ENCODE results near the gene ZNF324B. TPM values are rescaled to one million over a fixed set of nuclear protein-coding genes. Genes with fewer than 3 reads are reported as not detected.

The ZNF324B gene
- total and polyA plus RNA-seq, 2 of the 8 experiments (the other 6 are each of a cell fraction or from before 2014, with no cell fraction given), result 2.9 to 6.0 TPM

DNA sequence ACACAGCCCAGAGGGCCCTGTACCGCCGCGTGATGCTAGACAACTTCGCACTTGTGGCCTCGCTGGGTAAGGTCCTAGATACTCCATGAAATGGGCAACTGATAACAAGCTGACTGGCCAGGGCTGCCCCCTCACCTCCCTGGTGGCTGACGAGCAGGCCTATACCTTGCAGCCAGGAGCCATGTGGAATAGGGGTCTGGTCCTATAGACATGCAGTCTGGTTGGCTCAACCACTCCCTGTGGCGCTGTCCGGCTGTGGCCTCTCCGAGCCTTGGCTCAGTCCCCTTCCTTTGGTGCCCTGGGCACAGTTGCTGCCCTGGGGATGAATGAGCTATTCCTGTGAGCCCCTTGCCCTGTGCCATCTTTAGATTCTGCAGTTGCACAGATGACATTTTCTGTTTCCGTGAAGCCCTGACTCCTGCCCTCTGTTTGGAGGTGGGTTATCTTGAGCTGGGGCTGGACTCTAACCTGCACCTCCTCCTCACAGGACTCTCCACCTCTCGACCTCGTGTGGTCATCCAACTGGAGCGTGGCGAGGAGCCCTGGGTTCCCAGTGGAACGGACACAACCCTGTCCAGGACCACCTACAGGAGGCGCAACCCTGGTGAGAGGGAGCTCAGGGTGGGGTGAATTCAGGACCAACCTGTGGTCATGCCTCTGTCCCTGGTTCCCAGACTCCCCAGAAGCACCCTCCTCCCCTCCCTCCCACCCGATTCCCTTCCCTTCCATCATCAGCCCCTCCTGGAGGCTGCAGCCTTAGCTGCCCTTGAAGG lies 18.0 kb downstream of the ZNF324B start:
- Histone ChIP-seq H3K27me3 (replicated peaks in 1 of 4; ENCODE audit: control insufficient read depth in 3 of 4, extremely low read depth in 1 of 4, insufficient read depth in 3 of 4, low read length in 3 of 4) (no peaks in the 10 kb centered on the region; a peak in 1 of 7 replicates), H2BK20ac (ENCODE audit: low read length) (no peak overlapping the region), H3K79me1 (ENCODE audit: low read depth, low read length) (peaks cover 6% of the 10 kb centered on the region; the same call in 1 of the 2 replicates), H3K4me3 (ENCODE audit: extremely low read depth in 1 of 4, insufficient read depth in 2 of 4, low read depth in 3 of 4, low read length in 4 of 4) (no peak overlapping the region), H3K14ac (ENCODE audit: insufficient read length) (no peak overlapping the region), H3K4ac (replicated peaks; ENCODE audit: insufficient read length, low read depth, low read length) (no peak overlapping the region), H3K4me2 (ENCODE audit: insufficient read depth in 1 of 2, low read depth in 2 of 2, low read length in 2 of 2) (no peak overlapping the region; a peak in 1 of 4 replicates), H3K56ac (replicated peaks; ENCODE audit: insufficient read length, low read depth, low read length) (no peak overlapping the region), H4K8ac (ENCODE audit: extremely low read depth, insufficient read depth, low read length) (no peak overlapping the region), H2BK12ac (ENCODE audit: low read depth, low read length) (no peak overlapping the region), H3K23ac (ENCODE audit: insufficient read length) (no peak overlapping the region), H3K36me3 (ENCODE audit: control insufficient read depth in 2 of 4, insufficient read depth in 4 of 4, low read length in 3 of 4) (peaks cover 2 to 7% (median 4%) of the 10 kb centered on the region in 4 experiments; a peak in 5 of 8 replicates), H3K18ac (ENCODE audit: extremely low read depth, low read length) (no peak overlapping the region), H3K9me3 (ENCODE audit: insufficient read depth in 2 of 2, low read depth in 1 of 2, low read length in 1 of 2) (no peaks in the 10 kb centered on the region), H3K9ac (replicated peaks in 1 of 4; ENCODE audit: extremely low read depth in 1 of 4, low read depth in 3 of 4, low read length in 3 of 4) (no peak overlapping the region; a peak in 1 of 7 replicates), H2AK5ac (ENCODE audit: low read depth, low read length) (no peak overlapping the region), H4K91ac (replicated peaks; ENCODE audit: insufficient read length, low read length) (no peak overlapping the region), H3K27ac (ENCODE audit: low read depth, low read length) (no peak overlapping the region), H2AFZ (ENCODE audit: low read length) (no peak overlapping the region), H2BK5ac (ENCODE audit: low read depth, low read length) (no peak overlapping the region; the same call in 1 of the 2 replicates), H3K79me2 (ENCODE audit: control insufficient read depth in 1 of 2, insufficient read depth in 2 of 2, low read length in 2 of 2) (no peaks in the 10 kb centered on the region), H4K20me1 (replicated peaks in 1 of 2; ENCODE audit: control insufficient read depth in 1 of 2, insufficient read depth in 2 of 2, low read length in 2 of 2) (peaks cover 6 to 12% of the 10 kb centered on the region in 2 experiments), H2BK120ac (replicated peaks; ENCODE audit: low read depth, low read length) (no peak overlapping the region), H3K23me2 (ENCODE audit: low read depth, low read length) (peaks cover 8% of the 10 kb centered on the region; the same call in 1 of the 2 replicates), H2BK15ac (ENCODE audit: low read length) (no peak overlapping the region), H3K4me1 (replicated peaks in 1 of 4; ENCODE audit: control insufficient read depth in 3 of 4, insufficient read depth in 4 of 4, low read length in 3 of 4) (no peaks in the 10 kb centered on the region), H4K5ac (ENCODE audit: insufficient read length, low read depth, low read length) (no peak overlapping the region)
- WGBS, 2 experiments (ENCODE audit: extremely low coverage in 1 of 2, insufficient coverage in 1 of 2, insufficient read length in 1 of 2, insufficient replicate concordance in 2 of 2, low coverage in 1 of 2, low lambda C conversion rate in 2 of 2, missing lambda C conversion rate in 1 of 2), result 89% methylated on average over 14 of the region's 17 CpGs; no CpG with 5 or more reads in 1 of the 2 experiments
- CTCF ChIA-PET (ENCODE audit: partially characterized antibody), result interaction anchor here (1.2 to 1.6 kb wide), 4 partner anchors 9 to 49 kb away, joined by 3 to 4 read pairs (median 4); no protein-coding TSS in a partner anchor
- POLR2A ChIA-PET (ENCODE audit: partially characterized antibody), result interaction anchor here (0.8 to 1.7 kb wide), 4 partner anchors 9 to 74 kb away, joined by 3 to 7 read pairs (median 5); partner anchors contain the start of gene RNF225
- FAIRE-seq, result no peak
- TF ChIP-seq, protein P1, sequence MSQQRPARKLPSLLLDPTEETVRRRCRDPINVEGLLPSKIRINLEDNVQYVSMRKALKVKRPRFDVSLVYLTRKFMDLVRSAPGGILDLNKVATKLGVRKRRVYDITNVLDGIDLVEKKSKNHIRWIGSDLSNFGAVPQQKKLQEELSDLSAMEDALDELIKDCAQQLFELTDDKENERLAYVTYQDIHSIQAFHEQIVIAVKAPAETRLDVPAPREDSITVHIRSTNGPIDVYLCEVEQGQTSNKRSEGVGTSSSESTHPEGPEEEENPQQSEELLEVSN (IDR thresholded peaks at IDR 0.05), result no peak
- TF ChIP-seq SAP30 (IDR thresholded peaks at IDR 0.05; ENCODE audit: insufficient read depth, insufficient replicate concordance, low read length) (no peak), CEBPB (IDR thresholded peaks at IDR 0.05; ENCODE audit: low read depth, low read length) (no peak), ASH2L (IDR thresholded peaks at IDR 0.05; ENCODE audit: low read length) (no peak), TAF7 (optimal IDR thresholded peaks at IDR 0.05; ENCODE audit: borderline replicate concordance, low read depth, low read length) (no peak), CBX8 (IDR thresholded peaks at IDR 0.05; ENCODE audit: borderline replicate concordance, low read depth, low read length) (no peak), JUND (IDR thresholded peaks at IDR 0.05; ENCODE audit: low read length) (no peak), SUZ12 (IDR thresholded peaks at IDR 0.05; ENCODE audit: low read length) (no peak), SP4 (IDR thresholded peaks at IDR 0.05; ENCODE audit: low read length) (no peak), SP2 (IDR thresholded peaks at IDR 0.05; ENCODE audit: low read length) (no peak), PHF8 (conservative IDR thresholded peaks at IDR 0.05; ENCODE audit: low read depth, low read length) (no peak)
- DNase-seq (ENCODE audit: low read depth in 1 of 2, low spot score in 2 of 2), result no peak

Measured in H1 (cell line).